Activated CD8-positive, alpha-beta T cell treated with anti-CD3 and anti-CD28 coated beads for 36 hours (primary cell): Measurements from ENCODE around the gene METTL1. TPM values are rescaled to one million over a fixed set of nuclear protein-coding genes. Genes with fewer than 3 reads are reported as not detected.
A peak's percentile ranks its signal among the peaks of the same experiment; 100 is the strongest.

Experiments
- ATAC-seq: fragments of 200-7000 bp; cut with Tn5 transposase; one replicate; pipeline ENCODE4 v1.10.0; 2021; ENCODE audit warnings: mild to moderate bottlenecking, moderate library complexity
- CTCF ChIA-PET: fragments of 350-600 bp; sonication (Branson Sonifier 250); formaldehyde crosslinking; loops from one replicate; lab custom pipeline; 2021; ENCODE audit warnings: antibody characterized with exemption; lab: Charles Lee
- POLR2A ChIA-PET: fragments of 350-600 bp; sonication (Branson Sonifier 250); formaldehyde crosslinking; loops from one replicate; lab custom pipeline; 2021; ENCODE audit warnings: antibody characterized with exemption; lab: Charles Lee
- DNase-seq: peaks from one replicate; pipeline ENCODE4 v3.0.0-alpha.2; 2020
- H3K27ac Mint-ChIP-seq: one replicate; pipeline ENCODE4 v1.8.0; 2021; ENCODE audit warnings: mild to moderate bottlenecking, mixed read lengths
- H3K27me3 Mint-ChIP-seq: one replicate; pipeline ENCODE4 v1.8.0; 2021; ENCODE audit warnings: mixed read lengths
- H3K36me3 Mint-ChIP-seq: one replicate; pipeline ENCODE4 v1.8.0; 2021; ENCODE audit warnings: low read depth, mixed read lengths
- H3K4me1 Mint-ChIP-seq: one replicate; pipeline ENCODE4 v1.8.0; 2021; ENCODE audit warnings: low read depth, mixed read lengths
- H3K4me3 Mint-ChIP-seq: one replicate; pipeline ENCODE4 v1.8.0; 2021; ENCODE audit warnings: mild to moderate bottlenecking, moderate library complexity, mixed read lengths
- H3K9me3 Mint-ChIP-seq: one replicate; pipeline ENCODE4 v1.8.0; 2021; ENCODE audit warnings: mixed read lengths
- intact Hi-C: fragments of 100-400 bp; cut with micrococcal nuclease; formaldehyde crosslinking; loops from one replicate; pipeline ENCODE4 v1.10.0; 2022
- total RNA-seq, 2 experiments: library from RNA; stranded (reverse); gene quantifications; one replicate each; pipeline ENCODE4 v1.2.3, GENCODE V29; 2021
- TF ChIP-seq, protein P1 (sequence below): fragments of 200-600 bp; IDR thresholded peaks from one replicate; pipeline ENCODE4 v1.8.0; 2022; ENCODE audit warnings: antibody characterized with exemption, mild to moderate bottlenecking

Gene METTL1
- total RNA-seq, 2 experiments from 2014 or later = 29.6 to 34.1 TPM

DNA sequence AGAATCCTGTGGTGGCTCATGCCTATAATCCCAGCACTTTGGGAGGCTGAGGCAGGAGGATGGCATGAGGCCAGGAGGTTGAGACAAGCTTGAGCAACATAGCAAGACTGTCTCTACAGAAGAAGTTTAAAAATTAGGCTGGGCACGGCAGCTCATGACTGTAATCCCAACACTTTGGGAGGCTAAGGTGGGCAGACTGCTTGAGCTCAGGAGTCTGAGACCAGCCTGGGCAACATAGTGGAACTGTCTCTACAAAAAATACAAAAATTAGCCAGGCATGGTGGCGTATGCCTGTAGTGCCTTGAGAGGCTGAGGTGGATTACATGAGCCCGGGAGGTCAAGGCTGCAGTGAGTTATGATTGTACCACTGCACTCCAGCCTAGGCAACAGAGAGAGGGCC lies 4.0 kb downstream of the METTL1 start:
- ATAC-seq (no peak), DNase-seq (no peak)
- Mint-ChIP-seq H3K36me3 (peaks cover 47% of the 10 kb centered on the region), H3K27me3 (peaks cover 6% of the 10 kb centered on the region), H3K4me3 (no peak overlapping the region), H3K27ac (no peak overlapping the region), H3K9me3 (no peaks in the 10 kb centered on the region), H3K4me1 (peaks cover 39% of the 10 kb centered on the region)
- TF ChIP-seq, protein P1, sequence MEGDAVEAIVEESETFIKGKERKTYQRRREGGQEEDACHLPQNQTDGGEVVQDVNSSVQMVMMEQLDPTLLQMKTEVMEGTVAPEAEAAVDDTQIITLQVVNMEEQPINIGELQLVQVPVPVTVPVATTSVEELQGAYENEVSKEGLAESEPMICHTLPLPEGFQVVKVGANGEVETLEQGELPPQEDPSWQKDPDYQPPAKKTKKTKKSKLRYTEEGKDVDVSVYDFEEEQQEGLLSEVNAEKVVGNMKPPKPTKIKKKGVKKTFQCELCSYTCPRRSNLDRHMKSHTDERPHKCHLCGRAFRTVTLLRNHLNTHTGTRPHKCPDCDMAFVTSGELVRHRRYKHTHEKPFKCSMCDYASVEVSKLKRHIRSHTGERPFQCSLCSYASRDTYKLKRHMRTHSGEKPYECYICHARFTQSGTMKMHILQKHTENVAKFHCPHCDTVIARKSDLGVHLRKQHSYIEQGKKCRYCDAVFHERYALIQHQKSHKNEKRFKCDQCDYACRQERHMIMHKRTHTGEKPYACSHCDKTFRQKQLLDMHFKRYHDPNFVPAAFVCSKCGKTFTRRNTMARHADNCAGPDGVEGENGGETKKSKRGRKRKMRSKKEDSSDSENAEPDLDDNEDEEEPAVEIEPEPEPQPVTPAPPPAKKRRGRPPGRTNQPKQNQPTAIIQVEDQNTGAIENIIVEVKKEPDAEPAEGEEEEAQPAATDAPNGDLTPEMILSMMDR = no peak
- ChIA-PET POLR2A (interaction anchor here (0.9 to 2.2 kb wide), 3 partner anchors 11 to 30 kb away, joined by 3 to 7 read pairs (median 7); no protein-coding TSS in a partner anchor), CTCF (interaction anchor here (0.8 to 10.4 kb wide), 5 partner anchors 9 to 137 kb away, joined by 3 to 122 read pairs (median 17); partner anchors contain the start of genes EEF1AKMT3, MARCHF9, METTL1 and TSFM)
- intact Hi-C loops = no loop called here

- ATAC-seq (no peak), DNase-seq (no peak)
- CTCF ChIA-PET = interaction anchor here (2.8 to 10.4 kb wide), 4 partner anchors 8 to 137 kb away, joined by 10 to 122 read pairs (median 46); partner anchors contain the start of genes EEF1AKMT3, MARCHF9, METTL1 and TSFM
- H3K4me1 Mint-ChIP-seq = peaks cover 39% of the 10 kb centered on the region
- H3K27me3 Mint-ChIP-seq = peaks cover 6% of the 10 kb centered on the region
- H3K27ac Mint-ChIP-seq = no peak overlapping the region
- no peak overlapping the region for H3K4me3 Mint-ChIP-seq
- POLR2A ChIA-PET = interaction anchor here (0.9 to 2.2 kb wide), 7 partner anchors 11 to 31 kb away, joined by 3 to 7 read pairs (median 4); partner anchors contain the start of genes CDK4 and TSPAN31
- H3K9me3 Mint-ChIP-seq = no peaks in the 10 kb centered on the region
- TF ChIP-seq, protein P1 = no peak
- intact Hi-C loops = no loop called here
- peaks cover 47% of the 10 kb centered on the region for H3K36me3 Mint-ChIP-seq
Measured at GRCh38 chr12:57767305-57767698, 4.6 kb downstream of the METTL1 start.

DNA sequence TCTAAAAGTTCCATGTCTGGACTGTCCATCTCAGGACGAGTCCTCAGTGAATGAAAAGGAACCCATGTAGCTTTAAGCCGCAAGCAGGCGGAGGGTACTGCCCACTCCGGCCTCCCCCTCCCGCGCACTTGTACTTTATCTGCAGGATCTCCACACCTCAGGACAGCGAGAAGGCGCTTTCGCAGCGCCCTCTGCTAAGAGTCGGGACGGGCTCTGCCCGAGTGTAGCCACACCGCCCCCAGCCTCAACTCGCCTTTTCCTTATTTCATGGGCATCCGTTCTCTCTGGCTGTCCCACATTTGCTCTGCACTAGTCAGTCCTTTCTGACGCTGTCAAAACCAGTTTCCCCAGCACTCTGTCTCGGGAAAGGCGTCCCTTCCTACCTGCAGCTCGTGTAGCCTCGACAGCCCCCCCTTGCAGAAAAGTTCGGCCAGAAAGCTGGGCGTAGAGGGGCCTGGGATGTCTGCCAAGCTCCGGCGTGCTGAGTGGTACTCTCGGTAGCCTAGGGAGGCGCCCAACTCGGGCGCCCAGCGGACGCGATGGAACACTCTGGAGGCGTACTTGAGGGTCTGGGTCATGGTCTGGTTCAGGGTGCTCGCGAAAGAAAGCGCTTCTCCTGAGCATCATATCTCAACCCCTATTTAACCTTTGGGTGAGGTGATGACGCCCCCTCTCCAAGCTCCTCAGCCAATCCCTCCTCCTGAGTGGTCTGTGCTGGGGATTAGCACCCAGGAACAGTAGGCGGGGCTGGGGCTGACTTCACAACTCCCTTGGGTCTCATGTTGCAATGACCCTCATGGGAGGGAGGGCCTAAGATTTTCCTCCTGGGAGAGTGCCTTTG lies 5.2 kb downstream of the METTL1 start, which contains the start of gene CYP27B1:
Gene CYP27B1, minus strand, starts transcription at position 615 of the 841 bp plus-strand sequence. Its CDS starts 37 bp downstream, at position 578.
- TF ChIP-seq, protein P1 = no peak
- peaks cover 49% of the 10 kb centered on the region for H3K36me3 Mint-ChIP-seq
- POLR2A ChIA-PET = interaction anchor here (0.8 to 2.2 kb wide), 10 partner anchors 10 to 80 kb away, joined by 3 to 7 read pairs (median 4); partner anchors contain the start of genes CDK4, CTDSP2, TSFM and TSPAN31

GRCh38 chr12:57765698-57766463 lies 6.0 kb downstream of the METTL1 start:
- Mint-ChIP-seq H3K4me3 (peak overlapping the region; percentile 80), H3K36me3 (peaks cover 49% of the 10 kb centered on the region), H3K27ac (peak overlapping the region; percentile 70), H3K9me3 (no peaks in the 10 kb centered on the region), H3K4me1 (peaks cover 33% of the 10 kb centered on the region), H3K27me3 (peaks cover 6% of the 10 kb centered on the region)
- ChIA-PET CTCF (interaction anchor here (1.3 to 10.4 kb wide), 6 partner anchors 10 to 139 kb away, joined by 3 to 122 read pairs (median 8); partner anchors contain the start of genes CDK4, EEF1AKMT3, MARCHF9 and METTL1), POLR2A (interaction anchor here (0.8 to 1.6 kb wide), 9 partner anchors 9 to 80 kb away, joined by 3 to 10 read pairs (median 4); partner anchors contain the start of genes CDK4, CTDSP2, TSFM and TSPAN31)
- TF ChIP-seq, protein P1 = no peak
- intact Hi-C loops = no loop called here
- ATAC-seq = peak; percentile 15
- DNase-seq = no peak

More for the DNA sequence above, 5.2 kb downstream of the METTL1 start, which contains the start of gene CYP27B1:
- intact Hi-C loops = no loop called here
- Mint-ChIP-seq H3K4me1 (peaks cover 39% of the 10 kb centered on the region), H3K27me3 (peaks cover 6% of the 10 kb centered on the region), H3K27ac (no peak within 1 kb of the TSS), H3K4me3 (peak within 1 kb of the TSS; percentile 80), H3K9me3 (no peaks in the 10 kb centered on the region)
- peak; percentile 40 for DNase-seq
- ATAC-seq = peak; percentile 7
- CTCF ChIA-PET = interaction anchor here (1.3 to 10.4 kb wide), 4 partner anchors 10 to 138 kb away, joined by 3 to 122 read pairs (median 42); partner anchors contain the start of genes EEF1AKMT3, MARCHF9, METTL1 and TSFM
